ENCODE data around the gene TSKS.

- TF ChIP-seq CTCF (IDR thresholded peaks at IDR 0.05; ENCODE audit: extremely low read depth in 1 of 2, insufficient read depth in 1 of 2, low read depth in 1 of 2, low read length in 2 of 2), result no peak
- no peak for TF ChIP-seq POLR2A (IDR thresholded peaks at IDR 0.05; ENCODE audit: low read depth, low read length)
- no peak for TF ChIP-seq EZH2 (IDR thresholded peaks at IDR 0.05; ENCODE audit: borderline replicate concordance, low read depth, low read length, severe bottlenecking)
- no peak for TF ChIP-seq POLR2AphosphoS5 (IDR thresholded peaks at IDR 0.05; ENCODE audit: insufficient read depth, low read depth, low read length)
- no peak for TF ChIP-seq MYC (IDR thresholded peaks at IDR 0.05; ENCODE audit: low read depth, low read length)
- no peak for TF ChIP-seq MAX (IDR thresholded peaks at IDR 0.05; ENCODE audit: insufficient read depth, insufficient read length)
- TF ChIP-seq FOS (IDR thresholded peaks at IDR 0.05; ENCODE audit: borderline replicate concordance, insufficient read depth, low read length), result no peak
- no peak for TF ChIP-seq JUN (IDR thresholded peaks at IDR 0.05; ENCODE audit: borderline replicate concordance, insufficient read depth, insufficient read length, low read depth)
Measured at GRCh38 chr19:49758292-49758691, 4.8 kb downstream of the TSKS start.

Data from endothelial cell of umbilical vein (primary cell).